ENCODE measurements around the gene KIAA0930.

- TF ChIP-seq CTCF (IDR thresholded peaks at IDR 0.05) (no peak), POLR2A (IDR thresholded peaks at IDR 0.05) (no peak), POLR2AphosphoS5 (IDR thresholded peaks at IDR 0.05) (no peak), EP300 (IDR thresholded peaks at IDR 0.05) (no peak)
Measured at GRCh38 chr22:45204819-45205218, 35.9 kb downstream of the KIAA0930 start.
